MM.1S (cell line): ENCODE measurements around the gene CFI.

Experiments
- CTCF ChIP-seq: fragments of 300-600 bp; sonication (generic); IDR thresholded peaks from 2 replicates; pipeline ENCODE4 v1.5.1; 2016; ENCODE audit warnings: antibody characterized with exemption, low read length, mixed read lengths
- EZH2phosphoT487 ChIP-seq: fragments of 300-600 bp; sonication (generic); IDR thresholded peaks from 2 replicates; pipeline ENCODE4 v1.6.1; 2018; ENCODE audit warnings: antibody characterized with exemption, low read length

- TF ChIP-seq CTCF = no peak
- no peak for TF ChIP-seq EZH2phosphoT487
Measured at GRCh38 chr4:109739547-109739946, 62.3 kb downstream of the CFI start.
